H1 (cell line): ENCODE results near the gene FIGNL1. TPM values are rescaled to one million over a fixed set of nuclear protein-coding genes. Genes with fewer than 3 reads are reported as not detected.

Source experiments
- CTCF ChIA-PET: fragments of 300-600 bp; sonication (Branson Sonifier 250); formaldehyde crosslinking; loops from one replicate; lab custom pipeline; 2021; ENCODE audit not compliant: partially characterized antibody; lab: Charles Lee
- POLR2A ChIA-PET: fragments of 300-600 bp; sonication (Branson Sonifier 250); formaldehyde crosslinking; loops from one replicate; lab custom pipeline; 2021; ENCODE audit warnings: inconsistent platforms; ENCODE audit not compliant: partially characterized antibody; lab: Charles Lee
- DNase-seq, 2 experiments: peaks; one replicate each; pipeline versions ENCODE4 v3.0.0 to v3.0.0-alpha.2; 2010 to 2022; ENCODE audit warnings: low spot score in 2 of 2, low read depth in 1 of 2, mixed read lengths in 1 of 2
- FAIRE-seq: peaks from 2 replicates; lab custom pipeline; 2011; peaks lifted over from hg19 to GRCh38; lab: Jason Lieb, UNC
- H2AFZ ChIP-seq: 2 replicates; pipeline ENCODE4 v1.8.1; 2012; ENCODE audit warnings: low read length, inconsistent platforms
- H2AK5ac ChIP-seq: 2 replicates; pipeline ENCODE4 v1.6.1; 2013; ENCODE audit warnings: low read depth, low read length
- H2BK120ac ChIP-seq: replicated peaks from 2 replicates; pipeline ENCODE3; 2013; ENCODE audit warnings: low read depth, low read length, inconsistent platforms
- H2BK12ac ChIP-seq: 2 replicates; pipeline ENCODE4 v1.6.1; 2013; ENCODE audit warnings: low read depth, low read length
- H2BK15ac ChIP-seq: 2 replicates; pipeline ENCODE4 v1.6.1; 2013; ENCODE audit warnings: low read length
- H2BK20ac ChIP-seq: 2 replicates; pipeline ENCODE4 v1.6.1; 2013; ENCODE audit warnings: low read length
- H2BK5ac ChIP-seq: 2 replicates; pipeline ENCODE4 v1.6.1; 2013; ENCODE audit warnings: low read depth, low read length
- H3K14ac ChIP-seq: 2 replicates; pipeline ENCODE4 v1.6.1; 2013; ENCODE audit warnings: inconsistent platforms; ENCODE audit not compliant: insufficient read length
- H3K18ac ChIP-seq: 2 replicates; pipeline ENCODE4 v1.6.1; 2013; ENCODE audit warnings: low read length; ENCODE audit errors: extremely low read depth
- H3K23ac ChIP-seq: 2 replicates; pipeline ENCODE4 v1.6.1; 2013; ENCODE audit warnings: inconsistent platforms; ENCODE audit not compliant: insufficient read length
- H3K23me2 ChIP-seq: 2 replicates; pipeline ENCODE4 v1.6.1; 2013; ENCODE audit warnings: low read depth, low read length
- H3K27ac ChIP-seq: 2 replicates; pipeline ENCODE4 v1.6.1; 2011; ENCODE audit warnings: low read depth, low read length, inconsistent platforms
- H3K27me3 ChIP-seq, 4 experiments: replicated peaks in 1 of 4; 1 replicate in 1 of 4; 2 replicates in 3 of 4; pipeline versions ENCODE4 v1.6.1 to v1.8.1; 2011 to 2013; ENCODE audit warnings: low read length in 3 of 4, mild to moderate bottlenecking in 3 of 4, inconsistent platforms in 2 of 4, mixed read lengths in 2 of 4, moderate library complexity in 1 of 4; ENCODE audit not compliant: control insufficient read depth in 3 of 4, insufficient read depth in 3 of 4; ENCODE audit errors: extremely low read depth in 1 of 4
- H3K36me3 ChIP-seq, 4 experiments: 2 replicates each; pipeline versions ENCODE4 v1.6.1 to v1.8.1; 2011 to 2013; ENCODE audit warnings: mild to moderate bottlenecking in 4 of 4, low read length in 3 of 4, moderate library complexity in 2 of 4, control low read depth in 1 of 4, inconsistent platforms in 1 of 4; ENCODE audit not compliant: insufficient read depth in 4 of 4, control insufficient read depth in 2 of 4
- H3K4ac ChIP-seq: replicated peaks from 2 replicates; pipeline ENCODE3; 2013; ENCODE audit warnings: low read length, low read depth, mixed read lengths, inconsistent platforms; ENCODE audit not compliant: insufficient read length
- H3K4me1 ChIP-seq, 4 experiments: replicated peaks in 1 of 4; 1 replicate in 1 of 4; 2 replicates in 3 of 4; pipeline versions ENCODE4 v1.6.1 to v1.8.1; 2011 to 2013; ENCODE audit warnings: low read length in 3 of 4, inconsistent platforms in 2 of 4, mixed read lengths in 1 of 4; ENCODE audit not compliant: insufficient read depth in 4 of 4, control insufficient read depth in 3 of 4
- H3K4me2 ChIP-seq, 2 experiments: 2 replicates each; pipeline versions ENCODE4 v1.6.1 to v1.8.1; 2011 to 2013; ENCODE audit warnings: low read depth in 2 of 2, low read length in 2 of 2, control low read depth in 1 of 2, inconsistent platforms in 1 of 2, mild to moderate bottlenecking in 1 of 2; ENCODE audit not compliant: insufficient read depth in 1 of 2
- H3K4me3 ChIP-seq, 4 experiments: fragments of 200-600, 300-600 bp in 1 of 4; sonication (generic), shearing (Covaris generic), sonication (Bioruptor Twin) in 1 of 4; 2 replicates each; pipeline versions ENCODE4 v1.5.1 to v1.8.1; 2011 to 2016; ENCODE audit warnings: low read length in 4 of 4, low read depth in 3 of 4, control low read depth in 2 of 4, inconsistent platforms in 2 of 4, mild to moderate bottlenecking in 2 of 4, mixed read lengths in 1 of 4, moderate library complexity in 1 of 4; ENCODE audit not compliant: insufficient read depth in 2 of 4; ENCODE audit errors: extremely low read depth in 1 of 4
- H3K56ac ChIP-seq: replicated peaks from 2 replicates; pipeline ENCODE3; 2013; ENCODE audit warnings: low read depth, mild to moderate bottlenecking, mixed read lengths, low read length, inconsistent platforms; ENCODE audit not compliant: insufficient read length
- H3K79me1 ChIP-seq: 2 replicates; pipeline ENCODE4 v1.6.1; 2013; ENCODE audit warnings: low read depth, low read length, control low read depth
- H3K79me2 ChIP-seq, 2 experiments: 2 replicates each; pipeline versions ENCODE4 v1.6.1 to v1.8.1; 2012 to 2013; ENCODE audit warnings: low read length in 2 of 2, mild to moderate bottlenecking in 2 of 2, inconsistent platforms in 1 of 2; ENCODE audit not compliant: insufficient read depth in 2 of 2, control insufficient read depth in 1 of 2
- H3K9ac ChIP-seq, 4 experiments: replicated peaks in 1 of 4; 1 replicate in 1 of 4; 2 replicates in 3 of 4; pipeline versions ENCODE4 v1.6.1 to v1.8.1; 2011 to 2013; ENCODE audit warnings: low read depth in 3 of 4, low read length in 3 of 4, control low read depth in 2 of 4, mild to moderate bottlenecking in 2 of 4, moderate library complexity in 2 of 4, inconsistent platforms in 1 of 4; ENCODE audit errors: extremely low read depth in 1 of 4
- H3K9me3 ChIP-seq, 2 experiments: 2 replicates each; pipeline versions ENCODE4 v1.6.1 to v1.8.1; 2012 to 2013; ENCODE audit warnings: mild to moderate bottlenecking in 2 of 2, moderate library complexity in 2 of 2, control low read depth in 1 of 2, inconsistent platforms in 1 of 2, low read depth in 1 of 2, low read length in 1 of 2, mixed read lengths in 1 of 2; ENCODE audit not compliant: insufficient read depth in 2 of 2
- H4K20me1 ChIP-seq, 2 experiments: replicated peaks in 1 of 2; 2 replicates each; pipeline versions ENCODE3 to v1.8.1; 2011 to 2013; ENCODE audit warnings: inconsistent platforms in 2 of 2, low read length in 2 of 2, mild to moderate bottlenecking in 1 of 2; ENCODE audit not compliant: insufficient read depth in 2 of 2, control insufficient read depth in 1 of 2
- H4K5ac ChIP-seq: 2 replicates; pipeline ENCODE4 v1.6.1; 2013; ENCODE audit warnings: low read length, low read depth, mixed read lengths, inconsistent platforms; ENCODE audit not compliant: insufficient read length
- H4K8ac ChIP-seq: 2 replicates; pipeline ENCODE4 v1.8.0; 2013; ENCODE audit warnings: mild to moderate bottlenecking, moderate library complexity, low read length, inconsistent platforms; ENCODE audit not compliant: insufficient read depth; ENCODE audit errors: extremely low read depth
- H4K91ac ChIP-seq: replicated peaks from 2 replicates; pipeline ENCODE3; 2013; ENCODE audit warnings: low read length, mixed read lengths, inconsistent platforms; ENCODE audit not compliant: insufficient read length
- KDM4A ChIP-seq: IDR thresholded peaks from one replicate; pipeline ENCODE4 v1.7.1; 2012; ENCODE audit warnings: low read depth, mild to moderate bottlenecking, moderate library complexity, low read length, inconsistent platforms; ENCODE audit not compliant: severe bottlenecking
- NRF1 ChIP-seq: IDR thresholded peaks from 2 replicates; pipeline ENCODE4 v1.6.1; 2011; ENCODE audit warnings: mild to moderate bottlenecking, low read depth, low read length, improper control_type of control experiment
- RNF2 ChIP-seq: fragments of 200-900, 300-1000 bp; sonication (generic); IDR thresholded peaks from 2 replicates; pipeline ENCODE4 v1.7.1; 2016; ENCODE audit warnings: borderline replicate concordance, low read depth, mild to moderate bottlenecking, antibody characterized with exemption, low read length; ENCODE audit not compliant: poor library complexity, severe bottlenecking; ENCODE audit errors: missing control alignments
- WGBS, 2 experiments: shearing (Covaris generic) in 1 of 2; methylation state at CpG; one replicate each; pipeline versions ENCODE4 v1.1.6 to v1.1.7; 2013 to 2015; ENCODE audit warnings: low lambda C conversion rate in 2 of 2, mixed read lengths in 2 of 2, inconsistent platforms in 1 of 2, low coverage in 1 of 2, missing lambda C conversion rate in 1 of 2; ENCODE audit not compliant: insufficient replicate concordance in 2 of 2, insufficient coverage in 1 of 2, insufficient read length in 1 of 2; ENCODE audit errors: extremely low coverage in 1 of 2, missing lambda C conversion rate in 1 of 2; 5-methylcytosine and 5-hydroxymethylcytosine counted together
- polyA plus RNA-seq, 7 experiments: library from polyadenylated mRNA; depleted of rRNA in 3 of 7; stranded (reverse) in 5 of 7; unstranded in 2 of 7; fragments of >200 nt in 5 of 7; fragments of 200-250 nt in 2 of 7; gene quantifications; 1 replicate in 5 of 7; 2 replicates in 1 of 7; 4 replicates in 1 of 7; pipeline versions ENCODE4 v1.2.1 to v1.2.3, GENCODE V29; 2011 to 2013; ENCODE audit warnings: missing spikeins in 2 of 7, mixed read lengths in 2 of 7
- total RNA-seq: library from RNA; stranded (reverse); fragmentation: NEBNext Ultra II Directional; extraction: Animal tissue kit (Norgen Biotek cat#: 25700); gene quantifications from 2 replicates; pipeline ENCODE4 v1.2.1, GENCODE V29; 2021

Gene FIGNL1
- total and polyA plus RNA-seq, 2 of the 8 experiments (the other 6 are each of a cell fraction or from before 2014, with no cell fraction given), result 6.5 to 9.9 TPM

DNA sequence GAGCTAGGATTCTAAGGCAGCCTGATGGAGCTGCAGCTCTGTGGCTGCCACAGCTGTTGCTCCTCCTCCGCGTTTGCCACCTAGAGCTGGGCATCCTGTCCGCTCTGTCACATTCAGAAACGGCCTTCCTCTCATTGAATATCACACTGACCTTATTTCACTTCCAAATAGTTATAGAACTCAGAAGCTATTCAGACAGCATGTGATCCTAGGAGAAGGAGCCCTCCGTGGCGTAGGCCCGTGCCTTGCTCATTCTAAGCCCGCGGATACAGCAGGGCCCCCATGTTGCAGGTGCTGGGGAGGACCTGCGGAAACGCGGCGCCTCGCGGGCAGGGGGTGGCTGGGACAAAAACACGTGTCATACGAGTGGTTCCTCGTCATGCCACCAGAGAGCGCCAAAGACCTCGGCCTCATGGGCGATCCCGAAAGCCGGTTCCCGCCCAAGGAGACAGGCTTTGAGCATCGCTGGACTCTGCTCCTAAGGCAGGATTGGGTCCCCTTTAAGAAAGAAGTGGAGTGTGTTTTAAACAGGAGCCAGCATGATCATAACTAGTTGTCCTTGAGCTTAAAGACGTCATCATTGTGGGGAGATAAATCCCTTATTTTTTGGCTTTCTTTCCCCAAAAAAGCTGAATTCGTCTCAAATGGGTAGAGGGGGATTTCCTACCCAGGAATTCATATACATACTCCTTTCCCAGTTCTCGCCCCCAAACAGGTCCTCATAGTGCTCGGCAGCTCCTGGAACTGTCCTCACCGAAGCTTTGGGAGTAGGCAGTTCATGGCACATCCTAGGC is 17.9 kb upstream of the FIGNL1 start:
- Histone ChIP-seq H3K79me2 (no peaks in the 10 kb centered on the region), H3K23ac (no peak overlapping the region), H2AK5ac (no peak overlapping the region), H2BK120ac (no peak overlapping the region), H3K9me3 (no peaks in the 10 kb centered on the region), H2BK5ac (no peak overlapping the region), H4K5ac (no peak overlapping the region), H4K91ac (no peak overlapping the region), H3K9ac (no peak overlapping the region), H2BK15ac (no peak overlapping the region; the same call in 1 of the 2 replicates), H2BK20ac (no peak overlapping the region), H3K23me2 (no peaks in the 10 kb centered on the region), H3K79me1 (no peaks in the 10 kb centered on the region), H3K56ac (no peak overlapping the region), H3K4ac (peak overlapping the region; percentile 65), H3K27me3 (peaks cover 0 to 14% (median 9%) of the 10 kb centered on the region in 4 experiments; a peak in 6 of 7 replicates), H2BK12ac (0 out of 2 replicates have a peak overlapping the region, but pooled peaks have one; percentile 10), H3K4me2 (peak overlapping the region in 1 of 2 experiments; percentile 47; a peak in 1 of 4 replicates), H3K18ac (no peak overlapping the region), H4K8ac (peak overlapping the region; percentile 72; the same call in 1 of the 2 replicates), H3K27ac (no peak overlapping the region), H3K36me3 (no peaks in the 10 kb centered on the region), H3K14ac (no peak overlapping the region), H3K4me3 (no peak overlapping the region), H2AFZ (peak overlapping the region; percentile 47; the same call in 1 of the 2 replicates), H4K20me1 (no peaks in the 10 kb centered on the region), H3K4me1 (no peaks in the 10 kb centered on the region; a peak in 1 of 7 replicates)
- ChIA-PET CTCF (interaction anchor here (0.5 to 3.9 kb wide), 63 partner anchors 11 to 695 kb away, joined by 3 to 15 read pairs (median 4); partner anchors contain the start of genes FIGNL1 and ZPBP), POLR2A (no interaction called here)
- DNase-seq (peak; percentile 36 to 92), FAIRE-seq (peak; percentile 93)
- 25% methylated on average over 30 of the region's 30 CpGs; no CpG with 5 or more reads in 1 of the 2 experiments for WGBS, 2 experiments
- TF ChIP-seq RNF2 (no peak), NRF1 (no peak), KDM4A (no peak)
